ENCODE data around the gene XPO1. TPM values are rescaled to one million over a fixed set of nuclear protein-coding genes. Genes with fewer than 3 reads are reported as not detected.
A peak's percentile ranks its signal among the peaks of the same experiment; 100 is the strongest.

XPO1 gene
- total and polyA plus RNA-seq, 2 donors (not counting 3 experiments of a cell fraction or from before 2014, with no cell fraction given), result 46.7 to 166 TPM

- Histone ChIP-seq H3K4me3 (replicated peaks in 1 of 3; ENCODE audit: insufficient read depth in 1 of 3, low read depth in 1 of 3, low read length in 3 of 3) (peak overlapping the region; percentile 88 to 99 (median 90)), H3K27me3 (ENCODE audit: control insufficient read depth in 2 of 2, insufficient read depth in 2 of 2, low read length in 2 of 2) (no peaks in the 10 kb centered on the region), H3K9me3 (replicated peaks; ENCODE audit: control insufficient read depth, insufficient read depth, low read length) (no peaks in the 10 kb centered on the region), H3K4me1 (ENCODE audit: control insufficient read depth, extremely low read depth, insufficient read depth, low read length) (peaks cover 29% of the 10 kb centered on the region), H3K27ac (ENCODE audit: insufficient read depth, low read depth, low read length) (peak overlapping the region; percentile 81), H3K4me2 (ENCODE audit: insufficient read depth, low read length) (no peak overlapping the region), H3K9me1 (replicated peaks; ENCODE audit: control insufficient read depth, extremely low read depth, insufficient read depth, low read length) (no peaks in the 10 kb centered on the region), H3K36me3 (ENCODE audit: control insufficient read depth in 2 of 2, extremely low read depth in 1 of 2, insufficient read depth in 2 of 2, low read length in 2 of 2) (no peaks in the 10 kb centered on the region), H2AFZ (ENCODE audit: low read depth, low read length) (peak overlapping the region; percentile 14), H3K79me2 (ENCODE audit: control insufficient read depth, insufficient read depth, low read length) (peaks cover 56% of the 10 kb centered on the region), H4K20me1 (replicated peaks; ENCODE audit: control insufficient read depth, extremely low read depth, insufficient read depth, low read length) (peaks cover 16% of the 10 kb centered on the region), H3K9ac (replicated peaks; ENCODE audit: extremely low read depth, insufficient read depth, low read length) (peak overlapping the region; percentile 95)
- TF ChIP-seq JUN (IDR thresholded peaks at IDR 0.05; ENCODE audit: borderline replicate concordance, insufficient read depth, insufficient read length, low read depth) (no peak), MYC (IDR thresholded peaks at IDR 0.05; ENCODE audit: low read depth, low read length) (no peak), EZH2 (IDR thresholded peaks at IDR 0.05; ENCODE audit: borderline replicate concordance, low read depth, low read length, severe bottlenecking) (no peak), POLR2A (IDR thresholded peaks at IDR 0.05; ENCODE audit: low read depth, low read length) (no peak), GATA2 (IDR thresholded peaks at IDR 0.05; ENCODE audit: insufficient read depth, insufficient read length, low read depth, low read length) (no peak), FOS (IDR thresholded peaks at IDR 0.05; ENCODE audit: borderline replicate concordance, insufficient read depth, low read length) (no peak), POLR2AphosphoS5 (IDR thresholded peaks at IDR 0.05; ENCODE audit: insufficient read depth, low read depth, low read length) (no peak)
- TF ChIP-seq, protein P1, sequence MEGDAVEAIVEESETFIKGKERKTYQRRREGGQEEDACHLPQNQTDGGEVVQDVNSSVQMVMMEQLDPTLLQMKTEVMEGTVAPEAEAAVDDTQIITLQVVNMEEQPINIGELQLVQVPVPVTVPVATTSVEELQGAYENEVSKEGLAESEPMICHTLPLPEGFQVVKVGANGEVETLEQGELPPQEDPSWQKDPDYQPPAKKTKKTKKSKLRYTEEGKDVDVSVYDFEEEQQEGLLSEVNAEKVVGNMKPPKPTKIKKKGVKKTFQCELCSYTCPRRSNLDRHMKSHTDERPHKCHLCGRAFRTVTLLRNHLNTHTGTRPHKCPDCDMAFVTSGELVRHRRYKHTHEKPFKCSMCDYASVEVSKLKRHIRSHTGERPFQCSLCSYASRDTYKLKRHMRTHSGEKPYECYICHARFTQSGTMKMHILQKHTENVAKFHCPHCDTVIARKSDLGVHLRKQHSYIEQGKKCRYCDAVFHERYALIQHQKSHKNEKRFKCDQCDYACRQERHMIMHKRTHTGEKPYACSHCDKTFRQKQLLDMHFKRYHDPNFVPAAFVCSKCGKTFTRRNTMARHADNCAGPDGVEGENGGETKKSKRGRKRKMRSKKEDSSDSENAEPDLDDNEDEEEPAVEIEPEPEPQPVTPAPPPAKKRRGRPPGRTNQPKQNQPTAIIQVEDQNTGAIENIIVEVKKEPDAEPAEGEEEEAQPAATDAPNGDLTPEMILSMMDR (IDR thresholded peaks at IDR 0.05; ENCODE audit: extremely low read depth in 1 of 2, insufficient read depth in 1 of 2, low read depth in 1 of 2, low read length in 2 of 2), result no peak
- TF ChIP-seq, protein P2, sequence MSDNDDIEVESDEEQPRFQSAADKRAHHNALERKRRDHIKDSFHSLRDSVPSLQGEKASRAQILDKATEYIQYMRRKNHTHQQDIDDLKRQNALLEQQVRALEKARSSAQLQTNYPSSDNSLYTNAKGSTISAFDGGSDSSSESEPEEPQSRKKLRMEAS (IDR thresholded peaks at IDR 0.05; ENCODE audit: insufficient read depth, insufficient read length), result no peak
- ChIA-PET CTCF (interaction anchor here (0.6 to 1.9 kb wide), 7 partner anchors 13 to 402 kb away, joined by 3 to 4 read pairs (median 3); no protein-coding TSS in a partner anchor), POLR2A (interaction anchor here (0.6 to 1.4 kb wide), 2 partner anchors 13 to 1168 kb away, joined by 4 to 5 read pairs; partner anchors contain the start of gene EHBP1)
- DNase-seq (ENCODE audit: low read depth, low spot score), result peak; percentile 24
- intact Hi-C loops (cut with micrococcal nuclease) (loop anchor here (2.0 to 10.0 kb wide), 5 partner anchors 50 to 877 kb away; partner anchors contain the start of genes REL and SANBR), dilution Hi-C loops (cut with MboI; ENCODE audit: extremely low pct_ligation_motif_present, low sequenced_read_pairs) (no loop called here)
- FAIRE-seq, result no peak
- no TSS peak for BruUV-seq (replicated peaks)
These were observed 743 bp downstream of the XPO1 start for GRCh38 chr2:61537277-61537949.
